ENCODE measurements around the gene GAPVD1. TPM values are rescaled to one million over a fixed set of nuclear protein-coding genes. Genes with fewer than 3 reads are reported as not detected.
A peak's percentile ranks its signal among the peaks of the same experiment; 100 is the strongest.

The GAPVD1 gene
- total and polyA plus RNA-seq, 2 of the 13 experiments (the other 11 are each of a cell fraction or from before 2014, with no cell fraction given): 11.1 to 33.2 TPM

- peak; percentile 38; the same call in 1 of the 2 replicates for TF ChIP-seq ZNF704 (CRISPR knock-in tag; IDR thresholded peaks at IDR 0.05; ENCODE audit: borderline replicate concordance)
- no peak for TF ChIP-seq TEAD2 (CRISPR knock-in tag; IDR thresholded peaks at IDR 0.05)
- no peak for TF ChIP-seq ZNF724P (CRISPR knock-in tag; IDR thresholded peaks at IDR 0.05; ENCODE audit: borderline replicate concordance)
- TF ChIP-seq, protein P1, sequence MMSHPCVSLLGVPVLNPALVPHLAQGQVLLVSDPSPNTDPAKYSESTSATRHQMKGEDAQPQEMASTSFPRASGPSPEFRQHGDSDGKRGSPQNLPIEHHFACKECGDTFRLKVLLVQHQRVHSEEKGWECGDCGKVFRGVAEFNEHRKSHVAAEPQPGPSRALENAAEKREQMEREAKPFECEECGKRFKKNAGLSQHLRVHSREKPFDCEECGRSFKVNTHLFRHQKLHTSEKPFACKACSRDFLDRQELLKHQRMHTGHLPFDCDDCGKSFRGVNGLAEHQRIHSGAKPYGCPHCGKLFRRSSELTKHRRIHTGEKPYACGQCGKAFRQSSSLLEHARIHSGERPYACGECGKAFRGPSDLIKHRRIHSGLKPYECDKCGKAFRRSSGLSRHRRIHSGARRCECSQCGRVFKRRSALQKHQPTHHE (CRISPR knock-in tag; IDR thresholded peaks at IDR 0.05; ENCODE audit: borderline replicate concordance): no peak
- TF ChIP-seq GTF2F1 (IDR thresholded peaks at IDR 0.05; ENCODE audit: low read length): no peak
- TF ChIP-seq, protein P2, sequence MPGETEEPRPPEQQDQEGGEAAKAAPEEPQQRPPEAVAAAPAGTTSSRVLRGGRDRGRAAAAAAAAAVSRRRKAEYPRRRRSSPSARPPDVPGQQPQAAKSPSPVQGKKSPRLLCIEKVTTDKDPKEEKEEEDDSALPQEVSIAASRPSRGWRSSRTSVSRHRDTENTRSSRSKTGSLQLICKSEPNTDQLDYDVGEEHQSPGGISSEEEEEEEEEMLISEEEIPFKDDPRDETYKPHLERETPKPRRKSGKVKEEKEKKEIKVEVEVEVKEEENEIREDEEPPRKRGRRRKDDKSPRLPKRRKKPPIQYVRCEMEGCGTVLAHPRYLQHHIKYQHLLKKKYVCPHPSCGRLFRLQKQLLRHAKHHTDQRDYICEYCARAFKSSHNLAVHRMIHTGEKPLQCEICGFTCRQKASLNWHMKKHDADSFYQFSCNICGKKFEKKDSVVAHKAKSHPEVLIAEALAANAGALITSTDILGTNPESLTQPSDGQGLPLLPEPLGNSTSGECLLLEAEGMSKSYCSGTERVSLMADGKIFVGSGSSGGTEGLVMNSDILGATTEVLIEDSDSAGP (CRISPR knock-in tag; IDR thresholded peaks at IDR 0.05; ENCODE audit: borderline replicate concordance): no peak
- peak; percentile 71; the same call in 1 of the 2 replicates for TF ChIP-seq MIER3 (CRISPR knock-in tag; IDR thresholded peaks at IDR 0.05; ENCODE audit: borderline replicate concordance)
- TF ChIP-seq ZNF644 (CRISPR knock-in tag; IDR thresholded peaks at IDR 0.05; ENCODE audit: low read depth): peak; percentile 35; the same call in 1 of the 2 replicates
- TF ChIP-seq, protein P3, sequence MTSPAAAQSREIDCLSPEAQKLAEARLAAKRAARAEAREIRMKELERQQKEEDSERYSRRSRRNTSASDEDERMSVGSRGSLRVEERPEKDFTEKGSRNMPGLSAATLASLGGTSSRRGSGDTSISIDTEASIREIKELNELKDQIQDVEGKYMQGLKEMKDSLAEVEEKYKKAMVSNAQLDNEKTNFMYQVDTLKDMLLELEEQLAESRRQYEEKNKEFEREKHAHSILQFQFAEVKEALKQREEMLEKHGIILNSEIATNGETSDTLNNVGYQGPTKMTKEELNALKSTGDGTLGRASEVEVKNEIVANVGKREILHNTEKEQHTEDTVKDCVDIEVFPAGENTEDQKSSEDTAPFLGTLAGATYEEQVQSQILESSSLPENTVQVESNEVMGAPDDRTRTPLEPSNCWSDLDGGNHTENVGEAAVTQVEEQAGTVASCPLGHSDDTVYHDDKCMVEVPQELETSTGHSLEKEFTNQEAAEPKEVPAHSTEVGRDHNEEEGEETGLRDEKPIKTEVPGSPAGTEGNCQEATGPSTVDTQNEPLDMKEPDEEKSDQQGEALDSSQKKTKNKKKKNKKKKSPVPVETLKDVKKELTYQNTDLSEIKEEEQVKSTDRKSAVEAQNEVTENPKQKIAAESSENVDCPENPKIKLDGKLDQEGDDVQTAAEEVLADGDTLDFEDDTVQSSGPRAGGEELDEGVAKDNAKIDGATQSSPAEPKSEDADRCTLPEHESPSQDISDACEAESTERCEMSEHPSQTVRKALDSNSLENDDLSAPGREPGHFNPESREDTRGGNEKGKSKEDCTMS (CRISPR knock-in tag; conservative IDR thresholded peaks at IDR 0.05): no peak
- TF ChIP-seq ZNF556 (CRISPR knock-in tag; IDR thresholded peaks at IDR 0.05; ENCODE audit: borderline replicate concordance): peak; percentile 40; the same call in 1 of the 2 replicates
- 0 out of 2 replicates have a peak, but pooled peaks have one; percentile 45 for TF ChIP-seq ZSCAN12 (CRISPR knock-in tag; IDR thresholded peaks at IDR 0.05)
- TF ChIP-seq KMT2A (CRISPR knock-in tag; IDR thresholded peaks at IDR 0.05): no peak; the same call in 1 of the 2 replicates
- TF ChIP-seq SALL2 (CRISPR knock-in tag; IDR thresholded peaks at IDR 0.05): 0 out of 2 replicates have a peak, but pooled peaks have one; percentile 37
- TF ChIP-seq, protein P4, sequence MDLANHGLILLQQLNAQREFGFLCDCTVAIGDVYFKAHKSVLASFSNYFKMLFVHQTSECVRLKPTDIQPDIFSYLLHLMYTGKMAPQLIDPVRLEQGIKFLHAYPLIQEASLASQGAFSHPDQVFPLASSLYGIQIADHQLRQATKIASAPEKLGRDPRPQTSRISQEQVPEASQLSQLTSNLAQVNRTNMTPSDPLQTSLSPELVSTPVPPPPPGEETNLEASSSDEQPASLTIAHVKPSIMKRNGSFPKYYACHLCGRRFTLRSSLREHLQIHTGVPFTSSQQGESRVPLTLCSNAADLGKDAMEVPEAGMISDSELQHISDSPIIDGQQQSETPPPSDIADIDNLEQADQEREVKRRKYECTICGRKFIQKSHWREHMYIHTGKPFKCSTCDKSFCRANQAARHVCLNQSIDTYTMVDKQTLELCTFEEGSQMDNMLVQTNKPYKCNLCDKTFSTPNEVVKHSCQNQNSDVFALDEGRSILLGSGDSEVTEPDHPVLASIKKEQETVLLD (CRISPR knock-in tag; IDR thresholded peaks at IDR 0.05; ENCODE audit: low read depth): 0 out of 2 replicates have a peak, but pooled peaks have one; percentile 28
- TF ChIP-seq MNT (IDR thresholded peaks at IDR 0.05): no peak; the same call in 1 of the 2 replicates
- no peak for TF ChIP-seq ZNF282 (IDR thresholded peaks at IDR 0.05; ENCODE audit: partially characterized antibody)
- no peak for TF ChIP-seq ZNF775 (CRISPR knock-in tag; IDR thresholded peaks at IDR 0.05; ENCODE audit: borderline replicate concordance)
- TF ChIP-seq ZNF782 (CRISPR knock-in tag; IDR thresholded peaks at IDR 0.05; ENCODE audit: borderline replicate concordance): no peak
- TF ChIP-seq CREM (IDR thresholded peaks at IDR 0.05): peak; percentile 79
- no peak for TF ChIP-seq CREM (CRISPR knock-in tag; IDR thresholded peaks at IDR 0.05)
Measured at GRCh38 chr9:125296843-125297372, 35.3 kb downstream of the GAPVD1 start (continued).
